ENCODE data around the gene HHIPL1. TPM values are rescaled to one million over a fixed set of nuclear protein-coding genes. Genes with fewer than 3 reads are reported as not detected.

The HHIPL1 gene
- total RNA-seq, 1 donor from 2014 or later, result 0.32 TPM

- Histone ChIP-seq H3K9me3 (ENCODE audit: low read depth) (no peaks in the 10 kb centered on the region), H3K79me2 (ENCODE audit: low read depth) (peaks cover 65% of the 10 kb centered on the region), H3K27ac (no peak overlapping the region), H3K4me1 (peaks cover 58% of the 10 kb centered on the region), H3K4me2 (peak overlapping the region; percentile 100), H3K27me3 (peaks cover 25% of the 10 kb centered on the region), H3K4me3 (peak overlapping the region; percentile 73), H2AFZ (replicated peaks) (no peak overlapping the region), H3K36me3 (no peaks in the 10 kb centered on the region), H3K9ac (peak overlapping the region; percentile 18), H4K20me1 (ENCODE audit: low read depth) (peaks cover 62% of the 10 kb centered on the region), H3F3A (ENCODE audit: low read depth) (peaks cover 56% of the 10 kb centered on the region)
- H3K36me3 Mint-ChIP-seq, result no peaks in the 10 kb centered on the region
- TF ChIP-seq EZH2phosphoT487 (IDR thresholded peaks at IDR 0.05) (no peak), EZH2 (IDR thresholded peaks at IDR 0.05) (no peak)
- TF ChIP-seq, protein P1, sequence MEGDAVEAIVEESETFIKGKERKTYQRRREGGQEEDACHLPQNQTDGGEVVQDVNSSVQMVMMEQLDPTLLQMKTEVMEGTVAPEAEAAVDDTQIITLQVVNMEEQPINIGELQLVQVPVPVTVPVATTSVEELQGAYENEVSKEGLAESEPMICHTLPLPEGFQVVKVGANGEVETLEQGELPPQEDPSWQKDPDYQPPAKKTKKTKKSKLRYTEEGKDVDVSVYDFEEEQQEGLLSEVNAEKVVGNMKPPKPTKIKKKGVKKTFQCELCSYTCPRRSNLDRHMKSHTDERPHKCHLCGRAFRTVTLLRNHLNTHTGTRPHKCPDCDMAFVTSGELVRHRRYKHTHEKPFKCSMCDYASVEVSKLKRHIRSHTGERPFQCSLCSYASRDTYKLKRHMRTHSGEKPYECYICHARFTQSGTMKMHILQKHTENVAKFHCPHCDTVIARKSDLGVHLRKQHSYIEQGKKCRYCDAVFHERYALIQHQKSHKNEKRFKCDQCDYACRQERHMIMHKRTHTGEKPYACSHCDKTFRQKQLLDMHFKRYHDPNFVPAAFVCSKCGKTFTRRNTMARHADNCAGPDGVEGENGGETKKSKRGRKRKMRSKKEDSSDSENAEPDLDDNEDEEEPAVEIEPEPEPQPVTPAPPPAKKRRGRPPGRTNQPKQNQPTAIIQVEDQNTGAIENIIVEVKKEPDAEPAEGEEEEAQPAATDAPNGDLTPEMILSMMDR (IDR thresholded peaks at IDR 0.05), result no peak
- peak; percentile 30 for DNase-seq (ENCODE audit: low spot score)
- H3K9me3 Mint-ChIP-seq, result no peaks in the 10 kb centered on the region
- H3K27ac Mint-ChIP-seq, result no peak overlapping the region
- peaks cover 11% of the 10 kb centered on the region for H3K27me3 Mint-ChIP-seq (ENCODE audit: insufficient read depth, low read depth)
- H3K4me1 Mint-ChIP-seq, result peaks cover 69% of the 10 kb centered on the region
- peak overlapping the region; percentile 92 for H3K4me3 Mint-ChIP-seq
Observed at GRCh38 chr14:99602054-99602787, 42.7 kb upstream of the HHIPL1 start.

- DNase-seq (ENCODE audit: low spot score), result peak; percentile 50
- peaks cover 58% of the 10 kb centered on the region for H3K79me2 ChIP-seq (ENCODE audit: low read depth)
- H3K27me3 ChIP-seq, result peaks cover 25% of the 10 kb centered on the region
- H3K36me3 ChIP-seq, result no peaks in the 10 kb centered on the region
- no peaks in the 10 kb centered on the region for H3K36me3 Mint-ChIP-seq
- H3K9ac ChIP-seq, result peak overlapping the region; percentile 18
- H2AFZ ChIP-seq (replicated peaks), result no peak overlapping the region
- H3K27me3 Mint-ChIP-seq (ENCODE audit: insufficient read depth, low read depth), result peaks cover 10% of the 10 kb centered on the region
- peak overlapping the region; percentile 73 for H3K4me3 ChIP-seq
- H4K20me1 ChIP-seq (ENCODE audit: low read depth), result peaks cover 56% of the 10 kb centered on the region
- H3K27ac ChIP-seq, result no peak overlapping the region
- H3K27ac Mint-ChIP-seq, result no peak overlapping the region
- H3K4me2 ChIP-seq, result peak overlapping the region; percentile 100
- no peaks in the 10 kb centered on the region for H3K9me3 Mint-ChIP-seq
- peaks cover 63% of the 10 kb centered on the region for H3F3A ChIP-seq (ENCODE audit: low read depth)
- H3K4me1 ChIP-seq, result peaks cover 61% of the 10 kb centered on the region
- peaks cover 68% of the 10 kb centered on the region for H3K4me1 Mint-ChIP-seq
- peak overlapping the region; percentile 92 for H3K4me3 Mint-ChIP-seq
- no peaks in the 10 kb centered on the region for H3K9me3 ChIP-seq (ENCODE audit: low read depth)
- peak; percentile 82 for TF ChIP-seq EZH2 (IDR thresholded peaks at IDR 0.05)
- TF ChIP-seq, protein P1 (IDR thresholded peaks at IDR 0.05), result no peak
- TF ChIP-seq EZH2phosphoT487 (IDR thresholded peaks at IDR 0.05), result peak; percentile 44
Observed at GRCh38 chr14:99602788-99603415, 42.0 kb upstream of the HHIPL1 start.

DNA sequence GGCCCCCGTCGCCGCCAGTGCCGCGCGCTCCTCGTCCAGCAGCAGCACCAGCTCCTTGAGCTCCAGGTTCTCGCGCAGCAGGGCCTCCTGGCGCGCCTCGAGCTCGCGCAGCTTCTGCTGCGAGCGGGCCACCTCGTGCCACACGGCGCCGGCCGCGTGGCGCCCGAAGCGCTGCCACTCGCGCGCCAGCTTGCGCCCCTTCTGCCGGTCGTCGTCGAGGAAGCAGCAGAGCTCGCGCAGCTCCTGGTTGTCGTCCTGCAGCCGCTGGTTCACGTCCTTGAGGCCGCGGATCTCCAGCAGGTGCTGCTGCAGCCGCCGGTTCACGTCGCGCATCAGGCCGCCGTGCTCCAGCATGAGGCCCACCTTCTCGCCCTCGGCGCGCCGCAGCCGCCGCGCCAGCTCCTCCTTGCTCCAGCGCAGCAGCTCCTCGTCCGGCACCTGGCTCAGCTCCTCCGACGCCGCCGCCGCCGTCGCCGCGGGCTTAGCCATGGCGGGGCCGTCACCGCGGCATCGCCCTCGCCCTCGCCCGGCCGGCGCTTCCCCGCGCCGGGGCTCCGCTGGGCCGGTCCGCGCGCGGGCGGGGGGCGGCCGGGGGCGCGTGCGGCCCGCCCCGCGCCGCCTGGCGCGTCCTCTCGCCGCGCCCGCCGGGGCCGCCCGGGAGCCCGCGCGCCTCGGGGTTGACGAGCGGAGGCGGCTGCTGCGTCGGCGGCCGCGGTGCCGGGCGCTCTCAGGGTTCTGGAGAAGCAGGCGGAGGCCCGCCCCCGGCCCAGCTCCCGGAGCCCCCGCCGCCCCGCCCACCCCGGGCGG is 41.3 kb upstream of the HHIPL1 start, which contains the start of gene CCDC85C:
CCDC85C (minus strand) TSS at position 737 of the 807 bp plus-strand sequence; CDS start at position 489, 248 bp downstream.
- DNase-seq (ENCODE audit: low spot score), result peak; percentile 77
- Mint-ChIP-seq H3K9me3 (no peaks in the 10 kb centered on the region), H3K27ac (peak within 1 kb of the TSS; percentile 94), H3K27me3 (ENCODE audit: insufficient read depth, low read depth) (peaks cover 10% of the 10 kb centered on the region), H3K36me3 (no peaks in the 10 kb centered on the region), H3K4me3 (peak within 1 kb of the TSS; percentile 92), H3K4me1 (peaks cover 61% of the 10 kb centered on the region)
- H3K27ac ChIP-seq, result peak within 1 kb of the TSS; percentile 80
- TF ChIP-seq, protein P1 (IDR thresholded peaks at IDR 0.05), result no peak
- TF ChIP-seq EZH2 (IDR thresholded peaks at IDR 0.05) (peak; percentile 48), EZH2phosphoT487 (IDR thresholded peaks at IDR 0.05) (peak; percentile 49)
- peak within 1 kb of the TSS; percentile 36 for H3K9ac ChIP-seq
- no peaks in the 10 kb centered on the region for H3K9me3 ChIP-seq (ENCODE audit: low read depth)
- peak within 1 kb of the TSS; percentile 87 for H3K4me3 ChIP-seq
- peak within 1 kb of the TSS; percentile 100 for H3K4me2 ChIP-seq
- H3K4me1 ChIP-seq, result peaks cover 54% of the 10 kb centered on the region
- peaks cover 48% of the 10 kb centered on the region for H4K20me1 ChIP-seq (ENCODE audit: low read depth)
- H2AFZ ChIP-seq (replicated peaks), result peak within 1 kb of the TSS; percentile 48
- peaks cover 58% of the 10 kb centered on the region for H3F3A ChIP-seq (ENCODE audit: low read depth)
- peaks cover 50% of the 10 kb centered on the region for H3K79me2 ChIP-seq (ENCODE audit: low read depth)
- H3K36me3 ChIP-seq, result no peaks in the 10 kb centered on the region
- peaks cover 25% of the 10 kb centered on the region for H3K27me3 ChIP-seq
